GM12874 (cell line): ENCODE results near the gene MDM4.

Source experiments
- CTCF ChIP-seq: IDR thresholded peaks from 2 replicates; pipeline ENCODE4 v1.5.1; 2011; ENCODE audit warnings: low read depth, mild to moderate bottlenecking, control low read depth, low read length, moderate library complexity; ENCODE audit not compliant: insufficient read depth

The MDM4 gene

GRCh38 chr1:204528677-204529076 is 12.5 kb downstream of the MDM4 start:
- no peak for TF ChIP-seq CTCF

- TF ChIP-seq CTCF = no peak
Measured at GRCh38 chr1:204529371-204529895, 13.2 kb downstream of the MDM4 start.

GRCh38 chr1:204530932-204531331 is 14.7 kb downstream of the MDM4 start:
- no peak for TF ChIP-seq CTCF

GRCh38 chr1:204532832-204533231 is 16.6 kb downstream of the MDM4 start:
- TF ChIP-seq CTCF = no peak

GRCh38 chr1:204541626-204542025 is 25.4 kb downstream of the MDM4 start:
- no peak for TF ChIP-seq CTCF

- no peak for TF ChIP-seq CTCF
Measured at GRCh38 chr1:204544321-204544720, 28.1 kb downstream of the MDM4 start.

GRCh38 chr1:204545202-204545601 is 29.0 kb downstream of the MDM4 start:
- no peak for TF ChIP-seq CTCF
